NB4 (cell line): ENCODE data around the gene HAPLN2.

ENCODE experiments used
- MYC ChIP-seq: IDR thresholded peaks from 2 replicates; pipeline ENCODE4 v1.6.1; 2011; ENCODE audit warnings: low read depth, low read length
- POLR2A ChIP-seq: IDR thresholded peaks from 2 replicates; pipeline ENCODE4 v1.6.1; 2011; ENCODE audit warnings: mild to moderate bottlenecking; ENCODE audit not compliant: insufficient read length; ENCODE audit errors: extremely low read depth
- TF ChIP-seq, protein P1 (sequence below): IDR thresholded peaks from one replicate; pipeline ENCODE4 v1.5.1; 2012; ENCODE audit warnings: low read depth, low read length
- TF ChIP-seq, protein P2 (sequence below): IDR thresholded peaks from 2 replicates; pipeline ENCODE4 v1.6.1; 2011; ENCODE audit warnings: low read depth, low read length

DNA sequence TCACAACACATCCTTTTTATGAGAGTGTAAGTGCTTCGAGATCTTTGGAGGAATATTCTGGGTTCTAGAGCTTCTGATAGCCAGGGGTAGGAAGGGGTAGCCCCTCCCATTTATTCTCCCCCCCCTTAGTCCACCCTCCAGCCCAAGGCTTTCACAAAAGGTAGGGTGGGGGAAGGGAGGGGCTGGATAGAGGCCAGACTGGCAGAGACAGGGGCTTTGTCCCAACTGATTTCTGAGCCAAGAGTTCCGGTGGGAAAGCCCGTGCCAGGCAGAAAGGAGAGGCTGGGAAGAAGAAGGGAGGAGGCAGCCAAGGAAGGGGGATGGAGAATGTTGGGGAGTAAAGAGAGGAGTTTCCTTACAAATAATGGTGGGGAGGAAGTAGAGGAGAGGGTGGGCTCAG, 25.8 kb downstream of the HAPLN2 start:
- no peak for TF ChIP-seq POLR2A
- TF ChIP-seq, protein P1, sequence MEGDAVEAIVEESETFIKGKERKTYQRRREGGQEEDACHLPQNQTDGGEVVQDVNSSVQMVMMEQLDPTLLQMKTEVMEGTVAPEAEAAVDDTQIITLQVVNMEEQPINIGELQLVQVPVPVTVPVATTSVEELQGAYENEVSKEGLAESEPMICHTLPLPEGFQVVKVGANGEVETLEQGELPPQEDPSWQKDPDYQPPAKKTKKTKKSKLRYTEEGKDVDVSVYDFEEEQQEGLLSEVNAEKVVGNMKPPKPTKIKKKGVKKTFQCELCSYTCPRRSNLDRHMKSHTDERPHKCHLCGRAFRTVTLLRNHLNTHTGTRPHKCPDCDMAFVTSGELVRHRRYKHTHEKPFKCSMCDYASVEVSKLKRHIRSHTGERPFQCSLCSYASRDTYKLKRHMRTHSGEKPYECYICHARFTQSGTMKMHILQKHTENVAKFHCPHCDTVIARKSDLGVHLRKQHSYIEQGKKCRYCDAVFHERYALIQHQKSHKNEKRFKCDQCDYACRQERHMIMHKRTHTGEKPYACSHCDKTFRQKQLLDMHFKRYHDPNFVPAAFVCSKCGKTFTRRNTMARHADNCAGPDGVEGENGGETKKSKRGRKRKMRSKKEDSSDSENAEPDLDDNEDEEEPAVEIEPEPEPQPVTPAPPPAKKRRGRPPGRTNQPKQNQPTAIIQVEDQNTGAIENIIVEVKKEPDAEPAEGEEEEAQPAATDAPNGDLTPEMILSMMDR = no peak
- no peak for TF ChIP-seq MYC
- TF ChIP-seq, protein P2, sequence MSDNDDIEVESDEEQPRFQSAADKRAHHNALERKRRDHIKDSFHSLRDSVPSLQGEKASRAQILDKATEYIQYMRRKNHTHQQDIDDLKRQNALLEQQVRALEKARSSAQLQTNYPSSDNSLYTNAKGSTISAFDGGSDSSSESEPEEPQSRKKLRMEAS = no peak
